Skeletal muscle tissue (tissue), 4 donors: ENCODE data around the gene RNASEH2C. TPM values are rescaled to one million over a fixed set of nuclear protein-coding genes. Genes with fewer than 3 reads are reported as not detected.
"Not testable (repeated sequence)": the region's sequence is repeated elsewhere in the genome, so short reads cannot be mapped to it uniquely, and the experiment has no call there.

Source experiments
- H3K27ac ChIP-seq: one replicate; pipeline ENCODE4 v1.7.0; 2013; ENCODE audit warnings: mild to moderate bottlenecking, low read depth, low read length, inconsistent platforms
- H3K27me3 ChIP-seq, 3 donors: one replicate each; pipeline ENCODE4 v1.7.0; 2013; ENCODE audit warnings: low read length in 3 of 3; ENCODE audit not compliant: control insufficient read depth in 3 of 3, insufficient read depth in 3 of 3
- H3K36me3 ChIP-seq, 3 donors: one replicate each; pipeline ENCODE4 v1.7.0; 2013; ENCODE audit warnings: low read length in 3 of 3; ENCODE audit not compliant: control insufficient read depth in 3 of 3, insufficient read depth in 3 of 3
- H3K4me1 ChIP-seq, 3 donors: one replicate each; pipeline ENCODE4 v1.7.0; 2013; ENCODE audit warnings: low read length in 3 of 3, mild to moderate bottlenecking in 3 of 3; ENCODE audit not compliant: control insufficient read depth in 3 of 3, insufficient read depth in 3 of 3
- H3K4me3 ChIP-seq, 3 donors: one replicate each; pipeline ENCODE4 v1.7.0; 2013; ENCODE audit warnings: low read length in 3 of 3
- H3K9ac ChIP-seq, 3 donors: one replicate each; pipeline ENCODE4 v1.7.0; 2013; ENCODE audit warnings: low read length in 3 of 3, mild to moderate bottlenecking in 3 of 3, moderate library complexity in 2 of 3, low read depth in 1 of 3
- H3K9me3 ChIP-seq, 3 donors: one replicate each; pipeline ENCODE4 v1.7.0; 2013; ENCODE audit warnings: low read length in 3 of 3; ENCODE audit not compliant: control insufficient read depth in 3 of 3
- total RNA-seq: library from RNA; depleted of rRNA; stranded (reverse); fragments of >200 nt; gene quantifications from one replicate; pipeline ENCODE4 v1.2.3, GENCODE V29; 2014
- donor health status: Osteomylitis.

The RNASEH2C gene
- total RNA-seq, 1 donor from 2014 or later = 11.0 TPM

- no peak overlapping the region for H3K27ac ChIP-seq
- no peak overlapping the region for H3K4me3 ChIP-seq
These were observed 23.6 kb downstream of the RNASEH2C start for GRCh38 chr11:65696802-65697552.

GRCh38 chr11:65695459-65696241, 24.9 kb downstream of the RNASEH2C start:
- no peak overlapping the region for H3K9ac ChIP-seq
- peaks cover 0 to 4% (median 0%) of the 10 kb centered on the region in 3 donors for H3K27me3 ChIP-seq
- no peak overlapping the region for H3K4me3 ChIP-seq
- no peaks in the 10 kb centered on the region for H3K36me3 ChIP-seq
- H3K27ac ChIP-seq = no peak overlapping the region
- H3K9me3 ChIP-seq = no peaks in the 10 kb centered on the region
- peaks cover 0 to 7% (median 5%) of the 10 kb centered on the region in 3 donors for H3K4me1 ChIP-seq

More at GRCh38 chr11:65696802-65697552, 23.6 kb downstream of the RNASEH2C start:
- Histone ChIP-seq H3K9ac (no peak overlapping the region), H3K9me3 (no peaks in the 10 kb centered on the region), H3K27me3 (peaks cover 0 to 4% (median 0%) of the 10 kb centered on the region in 3 donors), H3K4me1 (peaks cover 0 to 7% (median 5%) of the 10 kb centered on the region in 3 donors), H3K36me3 (no peaks in the 10 kb centered on the region)

GRCh38 chr11:65692367-65692766, 28.2 kb downstream of the RNASEH2C start:
- no peaks in the 10 kb centered on the region for H3K9me3 ChIP-seq
- no peak overlapping the region for H3K27ac ChIP-seq
- H3K4me3 ChIP-seq = no peak overlapping the region
- H3K27me3 ChIP-seq = no peaks in the 10 kb centered on the region
- no peaks in the 10 kb centered on the region for H3K36me3 ChIP-seq
- peaks cover 0 to 7% (median 5%) of the 10 kb centered on the region in 3 donors for H3K4me1 ChIP-seq
- no peak overlapping the region for H3K9ac ChIP-seq

- H3K9ac ChIP-seq, H3K4me3 ChIP-seq, H3K36me3 ChIP-seq, H3K9me3 ChIP-seq, H3K27me3 ChIP-seq, H3K4me1 ChIP-seq, H3K27ac ChIP-seq: not testable (repeated sequence)
These were observed 28.8 kb downstream of the RNASEH2C start for GRCh38 chr11:65691847-65692246.

GRCh38 chr11:65685981-65686380, 34.6 kb downstream of the RNASEH2C start:
- Histone ChIP-seq H3K4me3 (no peak overlapping the region), H3K9ac (no peak overlapping the region), H3K9me3 (no peaks in the 10 kb centered on the region), H3K27me3 (no peaks in the 10 kb centered on the region), H3K36me3 (no peaks in the 10 kb centered on the region), H3K27ac (no peak overlapping the region), H3K4me1 (no peaks in the 10 kb centered on the region)

GRCh38 chr11:65683480-65683879, 37.1 kb downstream of the RNASEH2C start:
- not testable (repeated sequence) for H3K4me3 ChIP-seq, H3K27me3 ChIP-seq, H3K36me3 ChIP-seq, H3K9ac ChIP-seq, H3K27ac ChIP-seq, H3K9me3 ChIP-seq, H3K4me1 ChIP-seq

- H3K27ac ChIP-seq = no peak overlapping the region
- no peaks in the 10 kb centered on the region for H3K9me3 ChIP-seq
- H3K9ac ChIP-seq = no peak overlapping the region
- H3K27me3 ChIP-seq = no peaks in the 10 kb centered on the region
- H3K36me3 ChIP-seq = no peaks in the 10 kb centered on the region
- no peaks in the 10 kb centered on the region for H3K4me1 ChIP-seq
- H3K4me3 ChIP-seq = no peak overlapping the region
These were observed 40.3 kb downstream of the RNASEH2C start for GRCh38 chr11:65680192-65680743.

GRCh38 chr11:65672982-65673381, 47.6 kb downstream of the RNASEH2C start:
- no peaks in the 10 kb centered on the region for H3K27me3 ChIP-seq
- H3K4me1 ChIP-seq = no peaks in the 10 kb centered on the region
- H3K27ac ChIP-seq = no peak overlapping the region
- H3K9ac ChIP-seq = no peak overlapping the region
- H3K9me3 ChIP-seq = no peaks in the 10 kb centered on the region
- H3K36me3 ChIP-seq = no peaks in the 10 kb centered on the region
- no peak overlapping the region for H3K4me3 ChIP-seq

- Histone ChIP-seq H3K9me3 (no peaks in the 10 kb centered on the region), H3K9ac (no peak overlapping the region), H3K4me1 (no peaks in the 10 kb centered on the region), H3K36me3 (no peaks in the 10 kb centered on the region), H3K27ac (no peak overlapping the region), H3K27me3 (no peaks in the 10 kb centered on the region), H3K4me3 (no peak overlapping the region)
These were observed 48.3 kb downstream of the RNASEH2C start for GRCh38 chr11:65672180-65672860.
